ENCODE results near the gene SLC5A9. TPM values are rescaled to one million over a fixed set of nuclear protein-coding genes. Genes with fewer than 3 reads are reported as not detected.

SLC5A9 gene
- not detected in 2 replicates for total RNA-seq (ENCODE audit: low replicate concordance)

- H3K9me3 Mint-ChIP-seq: no peaks in the 10 kb centered on the region
- H3K79me2 ChIP-seq (ENCODE audit: low read depth): no peaks in the 10 kb centered on the region
- DNase-seq (ENCODE audit: low spot score): no peak
- no peaks in the 10 kb centered on the region for H3K27me3 Mint-ChIP-seq (ENCODE audit: insufficient read depth, low read depth)
- no peak within 1 kb of the TSS for H3K27ac Mint-ChIP-seq
- no peaks in the 10 kb centered on the region for H3K4me1 Mint-ChIP-seq
- TF ChIP-seq EZH2 (IDR thresholded peaks at IDR 0.05): no peak
- no peak for TF ChIP-seq CTCF (IDR thresholded peaks at IDR 0.05)
- no peak for TF ChIP-seq EZH2phosphoT487 (IDR thresholded peaks at IDR 0.05)
- no peak within 1 kb of the TSS for H3K4me2 ChIP-seq
- no peak within 1 kb of the TSS for H3K4me3 ChIP-seq
- H3F3A ChIP-seq (ENCODE audit: low read depth): no peaks in the 10 kb centered on the region
- H3K9me3 ChIP-seq (ENCODE audit: low read depth): no peaks in the 10 kb centered on the region
- H3K27ac ChIP-seq: no peak within 1 kb of the TSS
- no peaks in the 10 kb centered on the region for H3K36me3 Mint-ChIP-seq
- no peaks in the 10 kb centered on the region for H3K27me3 ChIP-seq
- no peak within 1 kb of the TSS for H3K4me3 Mint-ChIP-seq
- no peaks in the 10 kb centered on the region for H4K20me1 ChIP-seq (ENCODE audit: low read depth)
- no peak within 1 kb of the TSS for H3K9ac ChIP-seq
- no peak within 1 kb of the TSS for H2AFZ ChIP-seq (replicated peaks)
- no peaks in the 10 kb centered on the region for H3K36me3 ChIP-seq
- no peaks in the 10 kb centered on the region for H3K4me1 ChIP-seq
These were observed at the start of gene SLC5A9 for GRCh38 chr1:48222501-48223242. TSS of gene SLC5A9 (plus strand) at chr1:48222716. CDS start at chr1:48222737, 21 bp downstream.

- Mint-ChIP-seq H3K27ac (no peak overlapping the region), H3K4me1 (no peaks in the 10 kb centered on the region), H3K27me3 (ENCODE audit: insufficient read depth, low read depth) (no peaks in the 10 kb centered on the region), H3K4me3 (no peak overlapping the region), H3K9me3 (peaks cover 6% of the 10 kb centered on the region), H3K36me3 (no peaks in the 10 kb centered on the region)
- no peaks in the 10 kb centered on the region for H3K4me1 ChIP-seq
- H4K20me1 ChIP-seq (ENCODE audit: low read depth): no peaks in the 10 kb centered on the region
- H3K27me3 ChIP-seq: no peaks in the 10 kb centered on the region
- DNase-seq (ENCODE audit: low spot score): no peak
- no peaks in the 10 kb centered on the region for H3K79me2 ChIP-seq (ENCODE audit: low read depth)
- no peak overlapping the region for H3K4me2 ChIP-seq
- H3K4me3 ChIP-seq: no peak overlapping the region
- no peaks in the 10 kb centered on the region for H3F3A ChIP-seq (ENCODE audit: low read depth)
- H2AFZ ChIP-seq (replicated peaks): no peak overlapping the region
- no peak overlapping the region for H3K27ac ChIP-seq
- TF ChIP-seq CTCF (IDR thresholded peaks at IDR 0.05): no peak
- no peak for TF ChIP-seq EZH2phosphoT487 (IDR thresholded peaks at IDR 0.05)
- TF ChIP-seq EZH2 (IDR thresholded peaks at IDR 0.05): no peak
- peaks cover 3% of the 10 kb centered on the region for H3K9me3 ChIP-seq (ENCODE audit: low read depth)
- H3K9ac ChIP-seq: no peak overlapping the region
- no peaks in the 10 kb centered on the region for H3K36me3 ChIP-seq
These were observed 47.4 kb upstream of the SLC5A9 start for GRCh38 chr1:48175116-48175515.

GRCh38 chr1:48177257-48177656 is 45.3 kb upstream of the SLC5A9 start:
- TF ChIP-seq EZH2 (IDR thresholded peaks at IDR 0.05) (no peak), CTCF (IDR thresholded peaks at IDR 0.05) (no peak), EZH2phosphoT487 (IDR thresholded peaks at IDR 0.05) (no peak)
- H3K36me3 Mint-ChIP-seq: no peaks in the 10 kb centered on the region
- Histone ChIP-seq H3K9ac (no peak overlapping the region), H3K4me1 (no peaks in the 10 kb centered on the region), H3K27me3 (no peaks in the 10 kb centered on the region), H3K36me3 (no peaks in the 10 kb centered on the region), H3K9me3 (ENCODE audit: low read depth) (no peaks in the 10 kb centered on the region), H3K27ac (no peak overlapping the region), H3K4me3 (no peak overlapping the region), H3F3A (ENCODE audit: low read depth) (no peaks in the 10 kb centered on the region), H2AFZ (replicated peaks) (no peak overlapping the region), H3K79me2 (ENCODE audit: low read depth) (no peaks in the 10 kb centered on the region), H4K20me1 (ENCODE audit: low read depth) (no peaks in the 10 kb centered on the region), H3K4me2 (no peak overlapping the region)
- H3K4me1 Mint-ChIP-seq: peaks cover 4% of the 10 kb centered on the region
- no peak overlapping the region for H3K27ac Mint-ChIP-seq
- no peak overlapping the region for H3K4me3 Mint-ChIP-seq
- no peaks in the 10 kb centered on the region for H3K9me3 Mint-ChIP-seq
- H3K27me3 Mint-ChIP-seq (ENCODE audit: insufficient read depth, low read depth): peaks cover 2% of the 10 kb centered on the region
- no peak for DNase-seq (ENCODE audit: low spot score)

Data from neural progenitor cell (in vitro differentiated cells).